ENCODE results near the gene GJA5.
"Not testable (repeated sequence)": the region's sequence is repeated elsewhere in the genome, so short reads cannot be mapped to it uniquely, and the experiment has no call there.

The GJA5 gene

DNA sequence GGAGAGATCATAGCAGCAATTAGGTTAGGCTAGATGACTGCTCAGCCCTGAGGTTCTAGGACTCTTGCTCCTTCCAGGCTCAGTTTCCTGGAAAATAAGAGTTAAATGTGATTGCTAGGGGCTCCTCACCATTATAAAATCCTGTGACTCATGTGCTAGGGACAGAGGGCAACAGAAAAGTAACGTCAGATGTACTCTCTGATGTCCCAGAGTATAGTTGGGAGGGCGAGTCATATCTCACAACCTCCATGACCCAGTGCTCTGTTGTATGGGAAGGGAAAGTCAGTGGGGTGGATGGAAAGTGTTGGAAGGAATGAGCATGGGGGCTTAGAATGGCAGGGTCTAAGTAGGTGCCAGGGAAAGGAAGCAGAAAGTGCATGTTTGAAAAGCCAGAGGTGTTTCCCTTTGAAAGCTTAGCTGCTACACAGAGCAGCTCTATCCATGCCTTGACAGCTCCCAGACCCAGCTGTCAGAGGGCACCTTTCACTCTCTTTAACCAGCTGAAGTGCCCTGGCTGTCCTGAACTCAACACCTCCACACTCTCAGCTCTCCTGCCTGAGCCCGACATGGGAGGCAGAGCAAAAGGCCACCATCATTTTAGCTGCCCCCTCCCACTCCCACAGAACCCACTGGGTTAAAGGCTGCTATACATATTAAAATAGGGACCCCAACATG is 11.6 kb downstream of the GJA5 start:
- H3K27ac ChIP-seq (ENCODE audit: low read depth, low read length): no peak overlapping the region
- 79% methylated on average over 3 of the region's 3 CpGs for WGBS
- no peaks in the 10 kb centered on the region for H3K9me3 ChIP-seq (ENCODE audit: insufficient read depth, low read depth, low read length)
- H3K4me1 ChIP-seq (ENCODE audit: insufficient read depth, low read length): no peaks in the 10 kb centered on the region
- H3K9ac ChIP-seq (ENCODE audit: low read depth, low read length): no peak overlapping the region
- no peaks in the 10 kb centered on the region for H3K27me3 ChIP-seq (ENCODE audit: insufficient read depth, low read length)
- no peak overlapping the region for H3K4me3 ChIP-seq (ENCODE audit: low read length)
- no peaks in the 10 kb centered on the region for H3K36me3 ChIP-seq (ENCODE audit: insufficient read depth, low read length)

DNA sequence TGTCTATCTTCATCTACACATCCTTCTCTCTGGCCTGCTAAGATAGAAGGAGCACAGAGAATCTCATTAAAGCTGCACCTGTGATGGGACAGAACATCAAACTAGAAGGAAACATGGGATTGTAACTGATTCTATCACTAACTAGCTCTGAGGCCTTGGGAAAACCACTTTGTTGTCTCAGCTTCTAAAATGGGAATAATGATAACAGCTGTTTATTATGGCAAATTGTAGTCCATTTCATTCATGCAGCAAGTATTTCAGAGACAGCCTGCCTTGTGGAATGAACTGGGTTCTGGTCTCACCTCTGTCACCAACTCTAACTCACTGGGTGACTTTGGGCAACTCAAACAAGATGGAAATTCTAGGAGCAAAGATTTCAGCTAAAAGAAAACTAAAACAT is 12.4 kb downstream of the GJA5 start:
- Histone ChIP-seq H3K36me3 (ENCODE audit: insufficient read depth, low read length) (no peaks in the 10 kb centered on the region), H3K9me3 (ENCODE audit: insufficient read depth, low read depth, low read length) (no peaks in the 10 kb centered on the region), H3K4me1 (ENCODE audit: insufficient read depth, low read length) (no peaks in the 10 kb centered on the region), H3K27me3 (ENCODE audit: insufficient read depth, low read length) (no peaks in the 10 kb centered on the region), H3K27ac (ENCODE audit: low read depth, low read length) (no peak overlapping the region), H3K9ac (ENCODE audit: low read depth, low read length) (no peak overlapping the region), H3K4me3 (ENCODE audit: low read length) (no peak overlapping the region)

DNA sequence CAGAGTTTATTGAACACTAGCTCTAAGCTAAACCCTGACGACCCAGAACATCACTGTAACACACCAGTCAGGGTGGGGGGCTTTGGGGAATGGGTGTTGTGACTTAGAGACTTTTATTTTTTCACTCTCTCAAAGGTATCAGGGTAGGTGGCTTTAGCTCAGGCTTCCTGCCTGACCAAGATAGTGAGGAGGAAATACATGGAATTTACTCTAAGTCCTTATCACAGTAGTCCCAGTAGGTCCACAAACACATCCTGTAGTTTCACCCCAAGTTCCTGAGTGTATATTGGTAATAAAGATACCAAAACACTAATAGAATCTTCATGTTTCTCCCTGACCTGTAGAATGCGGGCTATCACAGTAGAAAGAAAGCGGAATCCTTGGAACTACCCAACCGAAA is 15.1 kb downstream of the GJA5 start:
- Histone ChIP-seq H3K4me1 (ENCODE audit: insufficient read depth, low read length) (no peaks in the 10 kb centered on the region), H3K4me3 (ENCODE audit: low read length) (no peak overlapping the region), H3K27ac (ENCODE audit: low read depth, low read length) (no peak overlapping the region), H3K27me3 (ENCODE audit: insufficient read depth, low read length) (no peaks in the 10 kb centered on the region), H3K36me3 (ENCODE audit: insufficient read depth, low read length) (no peaks in the 10 kb centered on the region), H3K9ac (ENCODE audit: low read depth, low read length) (no peak overlapping the region), H3K9me3 (ENCODE audit: insufficient read depth, low read depth, low read length) (no peaks in the 10 kb centered on the region)
- 94% methylated on average over 3 of the region's 4 CpGs for WGBS

DNA sequence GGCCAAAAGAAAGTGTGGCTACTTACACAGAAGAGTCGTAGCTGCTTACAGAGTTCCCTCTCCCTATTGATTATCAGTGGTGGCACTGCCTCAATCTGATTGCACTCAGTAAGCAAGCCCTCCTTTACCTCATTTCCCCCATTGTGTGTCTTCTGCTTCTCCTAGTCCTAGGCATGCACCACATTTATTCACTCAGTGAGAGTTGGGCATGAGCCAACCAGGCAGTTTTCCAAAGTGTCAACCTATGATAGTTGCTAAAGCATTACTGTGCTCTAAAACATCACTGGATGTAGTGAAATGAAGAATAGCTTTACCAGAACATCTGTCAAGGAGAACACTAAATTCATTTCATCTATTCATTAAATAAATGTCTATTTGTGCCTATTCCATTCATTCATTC is 19.3 kb downstream of the GJA5 start:
- Histone ChIP-seq H3K4me1 (ENCODE audit: insufficient read depth, low read length) (no peaks in the 10 kb centered on the region), H3K27ac (ENCODE audit: low read depth, low read length) (no peak overlapping the region), H3K9ac (ENCODE audit: low read depth, low read length) (no peak overlapping the region), H3K36me3 (ENCODE audit: insufficient read depth, low read length) (no peaks in the 10 kb centered on the region), H3K9me3 (ENCODE audit: insufficient read depth, low read depth, low read length) (no peaks in the 10 kb centered on the region), H3K27me3 (ENCODE audit: insufficient read depth, low read length) (no peaks in the 10 kb centered on the region), H3K4me3 (ENCODE audit: low read length) (no peak overlapping the region)
- 95% methylated on average over 1 of the region's 1 CpG for WGBS

DNA sequence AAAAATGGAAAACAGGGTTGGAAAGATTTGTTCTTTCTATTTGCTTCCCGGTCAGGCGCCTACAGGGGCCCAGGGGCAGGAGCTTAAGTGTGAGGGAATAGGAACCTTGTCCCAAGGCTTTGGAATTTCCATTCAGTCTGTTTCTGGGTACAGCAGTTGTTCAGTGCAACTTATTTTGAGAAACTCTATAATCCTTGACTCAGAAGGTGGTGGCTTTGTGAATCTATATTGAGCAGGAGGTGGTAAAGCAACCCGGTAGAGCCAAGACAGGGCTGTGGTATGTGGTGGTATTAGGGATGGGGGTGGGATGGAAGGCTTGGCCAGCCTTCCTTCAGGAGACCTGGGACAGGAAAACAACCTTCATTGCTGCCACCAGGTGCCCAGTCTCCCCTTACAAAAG is 20.0 kb downstream of the GJA5 start:
- Histone ChIP-seq H3K4me1 (ENCODE audit: insufficient read depth, low read length) (no peaks in the 10 kb centered on the region), H3K27me3 (ENCODE audit: insufficient read depth, low read length) (no peaks in the 10 kb centered on the region), H3K4me3 (ENCODE audit: low read length) (no peak overlapping the region), H3K27ac (ENCODE audit: low read depth, low read length) (no peak overlapping the region), H3K9me3 (ENCODE audit: insufficient read depth, low read depth, low read length) (no peaks in the 10 kb centered on the region), H3K36me3 (ENCODE audit: insufficient read depth, low read length) (no peaks in the 10 kb centered on the region), H3K9ac (ENCODE audit: low read depth, low read length) (no peak overlapping the region)
- WGBS: 96% methylated on average over 3 of the region's 3 CpGs

- Histone ChIP-seq H3K4me3 (ENCODE audit: low read length) (no peak overlapping the region), H3K36me3 (ENCODE audit: insufficient read depth, low read length) (no peaks in the 10 kb centered on the region), H3K27ac (ENCODE audit: low read depth, low read length) (no peak overlapping the region), H3K4me1 (ENCODE audit: insufficient read depth, low read length) (no peaks in the 10 kb centered on the region), H3K9ac (ENCODE audit: low read depth, low read length) (no peak overlapping the region), H3K27me3 (ENCODE audit: insufficient read depth, low read length) (no peaks in the 10 kb centered on the region), H3K9me3 (ENCODE audit: insufficient read depth, low read depth, low read length) (no peaks in the 10 kb centered on the region)
- 87% methylated on average over 4 of the region's 6 CpGs for WGBS
Measured at GRCh38 chr1:147738739-147739476, 21.5 kb downstream of the GJA5 start.

- Histone ChIP-seq H3K27ac (ENCODE audit: low read depth, low read length) (no peak overlapping the region), H3K36me3 (ENCODE audit: insufficient read depth, low read length) (no peaks in the 10 kb centered on the region), H3K9me3 (ENCODE audit: insufficient read depth, low read depth, low read length) (no peaks in the 10 kb centered on the region), H3K9ac (ENCODE audit: low read depth, low read length) (no peak overlapping the region), H3K27me3 (ENCODE audit: insufficient read depth, low read length) (no peaks in the 10 kb centered on the region), H3K4me3 (ENCODE audit: low read length) (no peak overlapping the region), H3K4me1 (ENCODE audit: insufficient read depth, low read length) (no peaks in the 10 kb centered on the region)
- 94% methylated on average over 2 of the region's 2 CpGs for WGBS
Measured at GRCh38 chr1:147738129-147738528, 22.3 kb downstream of the GJA5 start.

DNA sequence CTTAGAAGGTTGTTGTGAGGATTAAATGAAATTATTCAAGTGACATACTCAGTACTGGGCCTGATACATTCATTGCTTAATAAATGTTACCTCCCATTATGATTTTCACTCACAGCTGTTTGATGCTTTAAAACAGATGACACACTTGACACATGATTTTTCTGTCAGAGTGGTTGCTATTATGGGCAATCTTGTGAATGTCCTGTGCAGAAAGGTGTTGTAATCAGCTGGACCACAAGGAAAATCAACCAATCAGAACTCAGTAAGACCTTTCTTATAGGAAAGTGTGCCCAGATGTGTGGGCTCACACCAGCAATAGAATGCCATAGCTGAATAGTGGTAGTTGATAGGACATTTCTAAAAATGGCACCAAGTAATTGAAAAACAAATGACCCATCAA is 23.5 kb downstream of the GJA5 start:
- no peak overlapping the region for H3K27ac ChIP-seq (ENCODE audit: low read depth, low read length)
- no peaks in the 10 kb centered on the region for H3K9me3 ChIP-seq (ENCODE audit: insufficient read depth, low read depth, low read length)
- H3K4me3 ChIP-seq (ENCODE audit: low read length): no peak overlapping the region
- H3K36me3 ChIP-seq (ENCODE audit: insufficient read depth, low read length): no peaks in the 10 kb centered on the region
- H3K4me1 ChIP-seq (ENCODE audit: insufficient read depth, low read length): no peaks in the 10 kb centered on the region
- H3K9ac ChIP-seq (ENCODE audit: low read depth, low read length): no peak overlapping the region
- no peaks in the 10 kb centered on the region for H3K27me3 ChIP-seq (ENCODE audit: insufficient read depth, low read length)

GRCh38 chr1:147735423-147735822 is 25.0 kb downstream of the GJA5 start:
- H3K4me3 ChIP-seq (ENCODE audit: low read length): no peak overlapping the region
- no peak overlapping the region for H3K27ac ChIP-seq (ENCODE audit: low read depth, low read length)
- H3K36me3 ChIP-seq (ENCODE audit: insufficient read depth, low read length): no peaks in the 10 kb centered on the region
- H3K27me3 ChIP-seq (ENCODE audit: insufficient read depth, low read length): no peaks in the 10 kb centered on the region
- no peaks in the 10 kb centered on the region for H3K9me3 ChIP-seq (ENCODE audit: insufficient read depth, low read depth, low read length)
- H3K9ac ChIP-seq (ENCODE audit: low read depth, low read length): no peak overlapping the region
- 89% methylated on average over 1 of the region's 1 CpG for WGBS
- no peaks in the 10 kb centered on the region for H3K4me1 ChIP-seq (ENCODE audit: insufficient read depth, low read length)

DNA sequence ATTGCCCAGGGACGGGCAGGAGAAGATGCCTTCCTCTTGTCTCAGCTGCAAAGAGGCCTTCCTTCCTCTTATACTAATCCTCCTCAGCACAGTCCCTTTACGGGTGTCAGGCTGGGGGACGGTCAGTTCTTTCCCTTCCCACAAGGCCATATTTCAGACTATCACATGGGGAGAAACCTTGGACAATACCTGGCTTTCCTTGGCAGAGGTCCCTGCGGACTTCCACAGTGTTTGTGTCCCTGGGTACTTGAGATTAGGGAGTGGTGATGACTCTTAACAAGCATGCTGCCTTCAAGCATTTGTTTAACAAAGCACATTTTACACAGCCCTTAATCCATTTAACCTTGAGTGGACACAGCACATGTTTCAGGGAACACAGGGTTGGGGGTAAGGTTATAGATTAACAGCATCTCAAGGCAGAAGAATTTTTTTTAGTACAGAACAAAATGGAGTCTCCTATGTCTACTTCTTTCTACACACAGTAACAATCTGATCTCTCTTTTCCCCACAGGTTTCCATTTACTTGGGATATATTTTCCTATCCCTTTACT is 26.0 kb downstream of the GJA5 start:
- not testable (repeated sequence) for H3K27ac ChIP-seq (ENCODE audit: low read depth, low read length); H3K4me1 ChIP-seq (ENCODE audit: insufficient read depth, low read length); H3K4me3 ChIP-seq (ENCODE audit: low read length); H3K36me3 ChIP-seq (ENCODE audit: insufficient read depth, low read length); H3K9ac ChIP-seq (ENCODE audit: low read depth, low read length); H3K9me3 ChIP-seq (ENCODE audit: insufficient read depth, low read depth, low read length); H3K27me3 ChIP-seq (ENCODE audit: insufficient read depth, low read length)
- WGBS: 75% methylated on average over 3 of the region's 4 CpGs

DNA sequence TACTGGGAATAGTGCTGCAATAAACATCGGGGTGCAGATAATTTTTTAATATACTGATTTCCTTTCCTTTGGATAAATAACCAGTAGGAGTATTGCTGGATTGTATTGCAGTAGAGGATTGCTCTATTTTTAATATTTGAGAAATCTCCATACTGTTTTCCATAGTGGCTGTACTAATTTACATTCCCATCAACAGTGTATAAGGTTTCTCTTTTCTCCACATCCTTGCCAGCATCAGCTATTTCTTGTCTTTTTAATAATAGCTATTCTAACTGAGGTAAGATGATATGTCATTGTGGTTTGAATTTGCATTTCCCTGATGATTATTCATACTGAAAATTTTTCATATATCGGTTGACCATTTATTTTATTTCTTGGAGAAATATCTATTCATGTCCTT is 31.1 kb downstream of the GJA5 start:
- Histone ChIP-seq H3K9me3 (ENCODE audit: insufficient read depth, low read depth, low read length) (no peaks in the 10 kb centered on the region), H3K9ac (ENCODE audit: low read depth, low read length) (no peak overlapping the region), H3K4me3 (ENCODE audit: low read length) (no peak overlapping the region), H3K27ac (ENCODE audit: low read depth, low read length) (no peak overlapping the region), H3K4me1 (ENCODE audit: insufficient read depth, low read length) (peaks cover 10% of the 10 kb centered on the region), H3K36me3 (ENCODE audit: insufficient read depth, low read length) (no peaks in the 10 kb centered on the region), H3K27me3 (ENCODE audit: insufficient read depth, low read length) (no peaks in the 10 kb centered on the region)
- WGBS: no CpG with 5 or more reads among the region's 2 CpGs

Data from HUES64 (cell line).